GM12872 (cell line): ENCODE data around the gene CHN2.

Experiments used
- CTCF ChIP-seq: IDR thresholded peaks from 3 replicates; pipeline ENCODE4 v1.5.1; 2011; ENCODE audit warnings: low read depth, mild to moderate bottlenecking, low read length, moderate library complexity; ENCODE audit not compliant: insufficient read depth

Gene CHN2

GRCh38 chr7:29480934-29481651 is 286.5 kb downstream of the CHN2 start:
- no peak for TF ChIP-seq CTCF

- TF ChIP-seq CTCF: no peak
Measured at GRCh38 chr7:29482056-29482455, 287.5 kb downstream of the CHN2 start.

- no peak for TF ChIP-seq CTCF
Measured at GRCh38 chr7:29483219-29484104, 288.9 kb downstream of the CHN2 start.

GRCh38 chr7:29484280-29484679 is 289.7 kb downstream of the CHN2 start:
- TF ChIP-seq CTCF: no peak

- TF ChIP-seq CTCF: no peak
Measured at GRCh38 chr7:29485339-29486190, 291.0 kb downstream of the CHN2 start.

- TF ChIP-seq CTCF: no peak
Measured at GRCh38 chr7:29486191-29486700, 291.7 kb downstream of the CHN2 start.
